SU-DHL-6 (cell line): ENCODE measurements around the gene ATF6B.

Experiments used
- CTCF ChIP-seq: fragments of 200-600 bp; sonication (generic); IDR thresholded peaks from one replicate; pipeline ENCODE4 v1.5.1; 2017; ENCODE audit warnings: antibody characterized with exemption, mild to moderate bottlenecking, low read length, moderate library complexity; ENCODE audit not compliant: insufficient read depth, poor library complexity, severe bottlenecking
- EZH2phosphoT487 ChIP-seq: fragments of 200-600 bp; sonication (generic), shearing (Covaris generic); conservative IDR thresholded peaks from 2 replicates; pipeline ENCODE4 v1.6.1; 2018; ENCODE audit warnings: mild to moderate bottlenecking, antibody characterized with exemption, low read length, moderate library complexity, mixed read lengths

- no peak for TF ChIP-seq CTCF
- no peak for TF ChIP-seq EZH2phosphoT487
These were observed 35.1 kb downstream of the ATF6B start for GRCh38 chr6:32092760-32093497.
